Stimulated activated CD4-positive, alpha-beta T cell treated with anti-CD3 and anti-CD28 coated beads, Interleukin-4, amount 100 ng/mL, for 1 hour (primary cell): ENCODE measurements around the gene HELLS.
"Not testable (repeated sequence)": the region's sequence is repeated elsewhere in the genome, so short reads cannot be mapped to it uniquely, and the experiment has no call there.

ENCODE experiments used
- DNase-seq: peaks from one replicate; pipeline ENCODE4 v3.0.0-alpha.2; 2020

The HELLS gene

GRCh38 chr10:94545391-94546048 lies at the start of gene HELLS:
TSS of gene HELLS (plus strand) at chr10:94545788. CDS start at chr10:94545922, 134 bp downstream.
- peak; percentile 63 for DNase-seq

DNA sequence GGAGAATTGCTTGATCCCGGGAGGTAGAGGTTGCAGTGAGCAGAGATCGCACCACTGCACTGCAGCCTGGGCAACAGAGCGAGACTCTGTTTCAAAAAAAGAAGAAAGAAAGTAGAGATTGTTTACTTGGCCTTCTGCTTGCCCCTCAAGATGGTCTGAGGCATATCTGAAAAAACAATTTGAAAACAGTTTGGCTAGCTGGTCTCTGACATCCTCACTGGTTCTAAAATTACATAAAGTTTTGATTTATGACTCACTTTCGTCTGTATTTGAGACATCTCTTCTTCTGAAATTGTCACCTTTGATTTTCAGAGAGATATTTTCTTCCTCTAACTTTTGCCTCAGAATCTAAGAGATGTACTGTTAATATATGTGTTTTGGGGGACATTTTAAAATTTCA lies 49.6 kb upstream of the HELLS start:
- DNase-seq, result no peak

DNA sequence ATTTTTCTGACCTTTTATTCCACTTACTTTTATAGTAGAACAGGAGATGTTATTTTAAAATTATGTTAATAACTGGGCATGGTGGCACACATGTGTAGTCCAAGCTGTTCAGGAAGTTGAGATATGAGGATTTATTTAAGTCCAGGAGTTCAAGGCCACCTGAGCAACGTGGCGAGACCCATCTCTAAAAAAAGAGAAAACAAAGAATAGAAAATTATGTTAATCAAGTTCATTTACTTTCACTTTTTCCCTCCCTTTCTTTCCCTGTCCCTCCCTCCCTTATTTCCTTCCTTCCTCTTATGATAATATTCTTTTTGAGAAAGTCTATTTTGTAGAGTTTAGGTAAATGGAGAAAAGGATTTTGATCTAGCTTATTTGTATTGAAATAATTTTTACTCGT lies 48.9 kb upstream of the HELLS start:
- no peak for DNase-seq

DNA sequence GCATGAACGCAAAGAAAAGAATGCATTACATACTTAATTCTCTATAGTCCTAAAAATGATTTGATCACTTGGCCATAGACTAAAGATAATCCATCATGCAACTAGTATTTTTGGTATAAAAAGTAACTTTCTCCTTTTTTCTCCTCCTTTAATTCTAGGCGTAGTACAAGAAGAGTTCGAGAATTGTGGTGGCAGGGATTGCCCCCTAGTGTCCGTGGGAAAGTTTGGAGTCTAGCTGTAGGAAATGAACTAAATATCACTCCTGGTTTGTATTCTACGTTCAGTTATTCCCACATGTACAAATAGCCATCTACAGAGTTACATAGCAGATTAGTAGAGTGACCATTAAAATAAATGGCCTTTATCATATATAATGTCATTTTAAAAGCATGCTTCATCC lies 45.5 kb upstream of the HELLS start:
- no peak for DNase-seq

DNA sequence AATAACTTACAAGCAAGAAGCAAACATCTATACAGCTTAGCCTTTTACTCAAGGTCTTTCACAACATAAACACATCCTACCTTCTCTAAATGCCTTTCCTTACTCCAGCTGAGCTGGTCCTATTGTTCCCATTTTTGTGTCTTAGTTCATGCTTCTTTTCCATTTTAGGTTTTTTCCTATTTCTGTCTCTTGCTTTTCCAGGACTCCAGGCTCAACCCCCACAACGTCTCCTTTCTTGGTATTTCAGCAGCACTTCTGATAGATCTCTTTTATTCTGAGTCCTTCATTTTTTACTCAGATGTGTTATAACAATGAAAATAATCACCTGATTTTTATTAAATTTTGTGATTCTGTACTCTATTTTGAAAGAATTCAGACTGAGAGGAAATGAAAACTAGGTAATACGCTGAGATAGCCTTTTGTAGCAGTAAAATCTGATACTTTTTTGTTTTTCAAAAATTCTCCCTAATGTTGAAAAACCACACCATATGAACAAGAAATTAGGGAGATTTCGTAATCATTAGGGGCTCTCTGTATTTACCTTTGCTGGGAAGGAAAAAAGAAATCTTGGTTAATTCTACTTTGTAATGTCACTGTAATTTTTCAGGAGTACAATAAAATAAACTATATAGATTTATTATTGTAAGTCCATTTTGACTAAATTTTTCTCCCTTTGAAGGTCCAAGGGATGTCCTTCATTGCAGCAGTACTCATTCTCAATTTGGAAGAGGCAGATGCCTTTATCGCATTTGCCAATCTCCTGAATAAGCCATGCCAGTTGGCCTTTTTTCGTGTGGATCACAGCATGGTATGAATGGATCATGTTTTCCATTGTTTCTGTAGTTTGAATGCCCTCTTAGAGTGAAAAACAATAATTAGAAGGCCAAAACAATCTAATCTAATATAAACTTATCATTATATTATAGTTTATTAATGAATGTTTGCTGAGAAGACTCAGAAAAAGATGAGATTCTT lies 24.0 kb upstream of the HELLS start:
- DNase-seq, result no peak

DNA sequence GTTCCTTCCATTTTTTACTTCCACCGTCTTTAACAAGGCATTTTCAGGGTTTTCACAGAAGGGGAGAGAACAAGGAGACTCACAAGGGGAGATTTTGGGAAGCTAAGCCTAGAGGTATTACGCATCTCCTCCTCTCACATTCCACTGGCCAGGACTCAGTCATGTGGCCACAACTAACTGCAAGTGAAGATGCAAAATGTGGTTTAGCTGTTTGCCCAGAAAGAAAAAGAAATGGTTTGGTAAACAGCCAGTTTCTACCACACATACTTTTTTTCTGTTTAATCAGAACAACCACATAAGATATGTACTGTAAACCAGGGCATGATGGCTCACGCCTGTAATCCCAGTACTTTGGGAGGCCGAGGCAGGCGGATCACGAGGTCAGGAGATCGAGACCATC lies 21.4 kb upstream of the HELLS start:
- no peak for DNase-seq

DNA sequence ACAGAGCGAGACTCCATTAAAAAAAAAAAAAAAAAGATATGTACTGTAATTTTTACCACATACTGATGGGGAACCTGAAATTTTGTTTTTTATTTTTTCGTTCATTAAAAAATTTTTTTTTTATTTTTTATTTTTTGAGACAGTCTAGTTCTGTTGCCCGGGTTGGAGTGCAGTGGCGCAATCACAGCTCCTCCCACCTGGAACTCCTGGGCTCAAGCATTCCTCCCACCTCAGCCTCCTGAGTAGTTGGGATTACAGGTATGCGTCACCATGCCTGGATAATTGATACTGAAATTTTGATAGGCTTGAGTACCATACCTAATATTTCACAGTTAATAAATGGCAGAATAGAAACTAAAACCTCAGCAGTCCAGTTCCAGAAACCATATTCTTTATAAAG lies 20.9 kb upstream of the HELLS start:
- no peak for DNase-seq

GRCh38 chr10:94531550-94531949 lies 14.0 kb upstream of the HELLS start:
- DNase-seq, result not testable (repeated sequence)

GRCh38 chr10:94533027-94533426 lies 12.6 kb upstream of the HELLS start:
- DNase-seq, result no peak

- not testable (repeated sequence) for DNase-seq
Observed at GRCh38 chr10:94542282-94542681, 3.3 kb upstream of the HELLS start.

- DNase-seq, result no peak
Observed at GRCh38 chr10:94546049-94546900, 687 bp downstream of the HELLS start.

DNA sequence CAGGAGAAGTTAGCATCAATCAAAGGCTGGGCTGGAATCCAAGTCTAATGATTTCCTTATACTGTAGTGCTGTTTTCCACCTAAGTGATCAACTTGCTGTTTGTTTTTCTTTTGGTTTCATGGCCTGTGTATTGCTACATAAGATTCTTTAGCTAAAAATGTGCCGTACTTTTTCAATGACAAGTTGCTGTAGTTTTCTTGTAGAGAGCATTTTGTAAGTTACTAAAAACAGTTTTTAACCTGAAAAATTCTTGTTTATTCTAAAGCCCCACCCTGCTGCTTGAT lies 1.3 kb downstream of the HELLS start:
- no peak for DNase-seq

- no peak for DNase-seq
Observed at GRCh38 chr10:94549221-94549620, 3.6 kb downstream of the HELLS start.

GRCh38 chr10:94567714-94568307 lies 22.2 kb downstream of the HELLS start:
- DNase-seq, result not testable (repeated sequence)

DNA sequence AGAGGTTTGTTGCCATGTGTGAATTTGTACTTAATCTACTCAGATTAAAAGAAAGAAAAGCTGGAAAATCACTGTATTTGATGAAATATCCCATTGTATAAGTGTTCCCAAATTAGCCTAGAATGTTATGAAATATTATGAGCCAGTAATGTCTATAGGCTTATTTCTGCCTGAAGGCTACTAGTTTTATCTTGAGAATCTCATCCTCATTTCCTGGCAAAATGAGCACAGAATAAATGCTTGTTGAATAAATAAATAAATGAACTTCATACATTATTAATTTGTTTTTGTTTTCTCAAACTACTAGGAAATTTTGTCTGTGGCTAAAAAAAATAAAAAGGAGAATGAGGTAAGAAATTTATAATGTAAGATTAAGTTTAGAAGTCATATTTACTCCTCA lies 25.5 kb downstream of the HELLS start:
- no peak for DNase-seq

GRCh38 chr10:94571528-94571927 lies 25.9 kb downstream of the HELLS start:
- DNase-seq, result no peak

DNA sequence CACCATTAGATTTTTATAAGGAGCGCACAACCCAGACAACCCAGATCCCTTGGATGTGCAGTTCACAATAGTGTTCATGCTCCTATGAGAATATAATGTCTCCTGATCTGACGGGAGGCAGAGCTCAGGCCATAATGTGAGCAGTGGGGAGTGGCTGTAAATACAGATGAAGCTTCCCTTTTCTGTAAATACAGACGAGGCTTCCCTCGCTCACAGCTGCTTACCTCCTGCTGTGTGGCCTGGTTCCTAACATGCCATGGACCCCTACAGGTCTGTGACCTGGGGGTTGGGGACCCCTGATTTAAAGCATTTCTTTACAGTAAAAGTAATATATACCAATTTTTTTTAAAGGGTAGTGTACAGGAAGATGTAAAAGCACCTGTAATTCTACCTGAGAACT lies 33.2 kb downstream of the HELLS start:
- no peak for DNase-seq

- DNase-seq, result no peak
Observed at GRCh38 chr10:94583124-94583523, 37.5 kb downstream of the HELLS start.

GRCh38 chr10:94591461-94592205 lies 46.0 kb downstream of the HELLS start:
- DNase-seq, result no peak

DNA sequence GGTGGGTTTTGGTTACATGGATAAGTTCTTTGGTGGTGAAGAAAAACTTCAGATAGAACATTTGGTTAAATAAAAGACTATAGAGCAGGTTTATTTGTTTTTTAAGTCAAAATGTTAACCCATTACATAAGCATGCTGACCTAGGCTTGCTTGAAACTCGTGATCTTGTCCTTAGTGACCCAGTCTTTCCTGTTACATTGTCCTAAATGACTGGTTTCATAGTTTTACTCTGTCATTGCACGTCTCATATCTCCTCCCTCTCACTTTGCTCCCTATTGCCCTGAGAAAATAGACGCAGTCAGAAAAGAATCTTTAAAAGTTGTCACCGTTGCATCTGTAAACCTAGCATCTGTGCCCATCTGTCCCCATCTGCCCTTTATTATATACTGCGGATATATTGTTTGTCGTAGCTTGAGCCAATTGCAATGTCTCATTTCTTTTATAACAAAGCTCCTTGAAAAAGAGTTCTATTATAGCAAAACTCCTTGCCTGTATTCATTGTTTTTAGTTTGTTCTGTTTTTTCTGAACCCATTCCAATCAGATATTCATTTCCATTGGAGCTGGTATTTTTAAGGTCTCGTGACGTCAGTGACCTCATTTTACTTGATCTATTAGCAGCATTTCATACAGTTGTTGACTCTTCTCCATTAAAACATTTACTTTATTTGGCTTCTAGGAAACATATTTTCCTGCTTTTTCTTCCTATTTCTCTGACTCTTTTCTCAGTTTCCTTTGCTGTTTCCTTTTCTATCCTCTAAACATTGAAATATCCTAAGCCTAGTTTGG lies 57.3 kb downstream of the HELLS start:
- DNase-seq, result no peak

GRCh38 chr10:94607111-94607510 lies 61.5 kb downstream of the HELLS start:
- DNase-seq, result no peak
